PC-3 (cell line): ENCODE measurements around the gene CREG2. TPM values are rescaled to one million over a fixed set of nuclear protein-coding genes. Genes with fewer than 3 reads are reported as not detected.

Experiments used
- ATAC-seq: fragments of 200-7000 bp; cut with Tn5 transposase; 2 replicates; pipeline ENCODE4 v1.9.1; 2020; ENCODE audit warnings: mild to moderate bottlenecking, moderate library complexity
- BruUV-seq: library from RNA; stranded (reverse); fragments of 400-500 nt; replicated peaks from 2 replicates; lab custom pipeline; 2021; lab: Mats Ljungman, UMichigan
- CTCF ChIA-PET: fragments of 300-600 bp; sonication (Branson Sonifier 250); formaldehyde crosslinking; loops from one replicate; lab custom pipeline; 2022; ENCODE audit warnings: antibody characterized with exemption; lab: Charles Lee
- POLR2A ChIA-PET: fragments of 300-600 bp; sonication (Branson Sonifier 250); formaldehyde crosslinking; loops from one replicate; lab custom pipeline; 2022; ENCODE audit warnings: antibody characterized with exemption; ENCODE audit not compliant: unreplicated experiment; lab: Charles Lee
- DNase-seq: peaks from one replicate; pipeline ENCODE4 v3.0.0-alpha.2; 2015
- H2AFZ ChIP-seq: fragments of 300-600 bp; sonication (generic); 2 replicates; pipeline ENCODE4 v1.6.0; 2016; ENCODE audit warnings: antibody characterized with exemption, low read length
- H3F3A ChIP-seq: fragments of 300-600 bp; sonication (generic); one replicate; pipeline ENCODE4 v1.6.0; 2017; ENCODE audit warnings: antibody characterized with exemption, low read length, control low read depth, mild to moderate bottlenecking; ENCODE audit not compliant: unreplicated experiment
- H3K27ac ChIP-seq: fragments of 300-600 bp; sonication (generic); 2 replicates; pipeline ENCODE4 v1.5.1; 2016; ENCODE audit warnings: mild to moderate bottlenecking, low read length
- H3K27me3 ChIP-seq: fragments of 300-600 bp; sonication (generic); 2 replicates; pipeline ENCODE4 v1.6.1; 2016; ENCODE audit warnings: low read length, mixed read lengths
- H3K36me3 ChIP-seq: fragments of 300-600 bp; sonication (generic); 2 replicates; pipeline ENCODE4 v1.6.1; 2016; ENCODE audit warnings: low read depth, mixed run types, low read length, mixed read lengths
- H3K4me1 ChIP-seq: fragments of 300-600 bp; sonication (generic); 2 replicates; pipeline ENCODE4 v1.5.1; 2016; ENCODE audit warnings: low read length; ENCODE audit not compliant: insufficient read depth
- H3K4me2 ChIP-seq: fragments of 300-600 bp; sonication (generic); 2 replicates; pipeline ENCODE4 v1.6.0; 2016; ENCODE audit warnings: low read length
- H3K4me3 ChIP-seq: fragments of 300-600 bp; sonication (generic); 2 replicates; pipeline ENCODE4 v1.5.1; 2016; ENCODE audit warnings: mild to moderate bottlenecking, low read length, mixed read lengths
- H3K79me2 ChIP-seq: fragments of 300-600 bp; sonication (generic); 2 replicates; pipeline ENCODE4 v1.6.1; 2017; ENCODE audit warnings: low read length, mixed read lengths
- H3K9ac ChIP-seq: fragments of 300-600 bp; sonication (generic); 2 replicates; pipeline ENCODE4 v1.6.0; 2016; ENCODE audit warnings: mild to moderate bottlenecking, low read length
- H3K9me2 ChIP-seq: fragments of 300-600 bp; sonication (generic); replicated peaks from 2 replicates; pipeline ENCODE4 v1.6.1; 2016; ENCODE audit warnings: mixed run types, low read length, mixed read lengths
- H3K9me3 ChIP-seq: fragments of 300-600 bp; sonication (generic); 2 replicates; pipeline ENCODE4 v1.6.1; 2016; ENCODE audit warnings: low read length, mixed read lengths
- H4K20me1 ChIP-seq: fragments of 300-600 bp; sonication (generic); 2 replicates; pipeline ENCODE4 v1.6.1; 2016; ENCODE audit warnings: low read length, mixed read lengths
- CTCF ChIP-seq: fragments of 300-600 bp; sonication (generic); conservative IDR thresholded peaks from 2 replicates; pipeline ENCODE4 v1.5.1; 2017; ENCODE audit warnings: antibody characterized with exemption, low read depth, mild to moderate bottlenecking, low read length
- EZH2 ChIP-seq: fragments of 300-600 bp; sonication (generic); IDR thresholded peaks from one replicate; pipeline ENCODE4 v1.6.1; 2017; ENCODE audit warnings: antibody characterized with exemption, mild to moderate bottlenecking, low read length; ENCODE audit not compliant: unreplicated experiment
- EZH2phosphoT487 ChIP-seq: fragments of 300-600 bp; sonication (generic); IDR thresholded peaks from 2 replicates; pipeline ENCODE4 v1.6.1; 2018; ENCODE audit warnings: mild to moderate bottlenecking, antibody characterized with exemption, low read length, borderline replicate concordance
- intact Hi-C: fragments of 100-400 bp; cut with micrococcal nuclease; formaldehyde crosslinking; loops from 2 replicates; pipeline ENCODE4 v1.9.0; 2023
- total RNA-seq: library from RNA; depleted of rRNA; stranded (reverse); fragments of >200 nt; gene quantifications from 2 replicates; pipeline ENCODE4 v1.2.3, GENCODE V29; 2014

The CREG2 gene
- total RNA-seq, 1 experiment from 2014 or later: 40.0 TPM

GRCh38 chr2:101410114-101410513 is 22.8 kb upstream of the CREG2 start:
- Histone ChIP-seq H3K27ac (peak overlapping the region; percentile 91), H2AFZ (no peak overlapping the region), H3K4me3 (no peak overlapping the region), H3K79me2 (no peaks in the 10 kb centered on the region), H3K27me3 (no peaks in the 10 kb centered on the region), H3K9me2 (no peaks in the 10 kb centered on the region), H3K9me3 (no peaks in the 10 kb centered on the region), H4K20me1 (no peaks in the 10 kb centered on the region), H3K4me2 (peak overlapping the region; percentile 10; the same call in 1 of the 2 replicates), H3K4me1 (peaks cover 19% of the 10 kb centered on the region), H3F3A (no peaks in the 10 kb centered on the region), H3K9ac (peak overlapping the region; percentile 65), H3K36me3 (no peaks in the 10 kb centered on the region)
- no peak for ATAC-seq
- BruUV-seq: no TSS peak
- TF ChIP-seq EZH2phosphoT487: no peak
- intact Hi-C loops: no loop called here
- CTCF ChIA-PET: interaction anchor here (0.7 kb wide), 1 partner anchor 421 kb away, joined by 3 read pairs; no protein-coding TSS in a partner anchor
- POLR2A ChIA-PET: no interaction called here
- no peak for DNase-seq

GRCh38 chr2:101409699-101410098 is 22.4 kb upstream of the CREG2 start:
- no peaks in the 10 kb centered on the region for H3F3A ChIP-seq
- H3K9ac ChIP-seq: peak overlapping the region; percentile 65
- ChIA-PET POLR2A (no interaction called here), CTCF (interaction anchor here (0.7 kb wide), 1 partner anchor 24 kb away, joined by 3 read pairs; no protein-coding TSS in a partner anchor)
- TF ChIP-seq EZH2 (no peak), CTCF (no peak), EZH2phosphoT487 (no peak)
- BruUV-seq: no TSS peak
- no peaks in the 10 kb centered on the region for H3K79me2 ChIP-seq
- H4K20me1 ChIP-seq: no peaks in the 10 kb centered on the region
- peaks cover 19% of the 10 kb centered on the region for H3K4me1 ChIP-seq
- no peak for DNase-seq
- H3K27me3 ChIP-seq: no peaks in the 10 kb centered on the region
- H3K9me3 ChIP-seq: no peaks in the 10 kb centered on the region
- H3K27ac ChIP-seq: peak overlapping the region; percentile 91
- no peak overlapping the region for H2AFZ ChIP-seq
- ATAC-seq: no peak
- H3K9me2 ChIP-seq: no peaks in the 10 kb centered on the region
- H3K36me3 ChIP-seq: no peaks in the 10 kb centered on the region
- intact Hi-C loops: no loop called here
- no peak overlapping the region for H3K4me3 ChIP-seq
- H3K4me2 ChIP-seq: no peak overlapping the region

GRCh38 chr2:101408925-101409324 is 21.6 kb upstream of the CREG2 start:
- CTCF ChIA-PET: interaction anchor here (0.7 kb wide), 1 partner anchor 23 kb away, joined by 3 read pairs; no protein-coding TSS in a partner anchor
- POLR2A ChIA-PET: no interaction called here
- no peak overlapping the region for H3K4me2 ChIP-seq

More at GRCh38 chr2:101408925-101409324, 21.6 kb upstream of the CREG2 start:
- ATAC-seq: no peak
- Histone ChIP-seq H3K27ac (no peak overlapping the region), H3K27me3 (no peaks in the 10 kb centered on the region), H3K36me3 (no peaks in the 10 kb centered on the region), H3K9ac (no peak overlapping the region), H3K9me2 (no peaks in the 10 kb centered on the region), H2AFZ (no peak overlapping the region), H3K79me2 (no peaks in the 10 kb centered on the region), H3K9me3 (no peaks in the 10 kb centered on the region), H3K4me1 (peaks cover 19% of the 10 kb centered on the region), H3K4me3 (no peak overlapping the region), H3F3A (no peaks in the 10 kb centered on the region), H4K20me1 (no peaks in the 10 kb centered on the region)
- intact Hi-C loops: no loop called here
- no TSS peak for BruUV-seq
- no peak for TF ChIP-seq EZH2phosphoT487
- TF ChIP-seq EZH2: no peak
- no peak for DNase-seq
